ENCODE data around the gene SPCS2. TPM values are rescaled to one million over a fixed set of nuclear protein-coding genes. Genes with fewer than 3 reads are reported as not detected.

SPCS2 gene
- total and polyA plus RNA-seq, 4 donors, result 80.9 to 169 (median 129) TPM

- H3K36me3 ChIP-seq (ENCODE audit: control insufficient read depth in 4 of 4, insufficient read depth in 4 of 4, low read length in 4 of 4), result peaks cover 7 to 11% (median 10%) of the 10 kb centered on the region in 4 donors
- ATAC-seq (ENCODE audit: insufficient read depth, low FRiP score) (no peak), DNase-seq (no peak)
- H3K27me3 ChIP-seq (ENCODE audit: control insufficient read depth in 3 of 3, insufficient read depth in 3 of 3, low read length in 2 of 3), result no peaks in the 10 kb centered on the region
- WGBS, 2 donors, result 90% methylated on average over 1 of the region's 1 CpG
- no peak overlapping the region for H3K4me3 ChIP-seq
- no peaks in the 10 kb centered on the region for H3K4me1 ChIP-seq (ENCODE audit: control insufficient read depth in 5 of 5, insufficient read depth in 5 of 5, low read length in 5 of 5)
- H3K27ac ChIP-seq (ENCODE audit: low read depth in 1 of 2, low read length in 1 of 2), result no peak overlapping the region
- H3K9me3 ChIP-seq (ENCODE audit: control insufficient read depth in 4 of 4, insufficient read depth in 3 of 4, low read length in 3 of 4), result no peaks in the 10 kb centered on the region
- H3K9ac ChIP-seq (ENCODE audit: insufficient read depth in 1 of 2, low read length in 2 of 2), result no peak overlapping the region
- TF ChIP-seq CTCF (IDR thresholded peaks at IDR 0.05; ENCODE audit: control extremely low read depth, extremely low read depth), result no peak
Measured at GRCh38 chr11:74981888-74982287, 32.8 kb downstream of the SPCS2 start.

- no peak overlapping the region for H3K4me3 ChIP-seq
- ATAC-seq (ENCODE audit: insufficient read depth, low FRiP score), result no peak
- WGBS, 2 donors, result 89 to 91% methylated on average over 3 of the region's 3 CpGs
Measured at GRCh38 chr11:74984070-74984469, 35.0 kb downstream of the SPCS2 start.

GRCh38 chr11:74984730-74985129 is 35.7 kb downstream of the SPCS2 start:
- Histone ChIP-seq H3K36me3 (ENCODE audit: control insufficient read depth in 4 of 4, insufficient read depth in 4 of 4, low read length in 4 of 4) (peaks cover 0 to 5% (median 1%) of the 10 kb centered on the region in 4 donors), H3K4me3 (no peak overlapping the region), H3K9ac (ENCODE audit: insufficient read depth in 1 of 2, low read length in 2 of 2) (no peak overlapping the region), H3K27ac (ENCODE audit: low read depth in 1 of 2, low read length in 1 of 2) (no peak overlapping the region), H3K4me1 (ENCODE audit: control insufficient read depth in 5 of 5, insufficient read depth in 5 of 5, low read length in 5 of 5) (peaks cover 0 to 5% (median 3%) of the 10 kb centered on the region in 5 donors), H3K27me3 (ENCODE audit: control insufficient read depth in 3 of 3, insufficient read depth in 3 of 3, low read length in 2 of 3) (no peaks in the 10 kb centered on the region), H3K9me3 (ENCODE audit: control insufficient read depth in 4 of 4, insufficient read depth in 3 of 4, low read length in 3 of 4) (no peaks in the 10 kb centered on the region)
- DNase-seq (no peak), ATAC-seq (ENCODE audit: insufficient read depth, low FRiP score) (no peak)
- WGBS, 2 donors, result 85 to 87% methylated on average over 2 of the region's 2 CpGs
- TF ChIP-seq CTCF (IDR thresholded peaks at IDR 0.05; ENCODE audit: control extremely low read depth, extremely low read depth), result no peak

More at GRCh38 chr11:74984070-74984469, 35.0 kb downstream of the SPCS2 start:
- H3K27me3 ChIP-seq (ENCODE audit: control insufficient read depth in 3 of 3, insufficient read depth in 3 of 3, low read length in 2 of 3), result no peaks in the 10 kb centered on the region
- H3K4me1 ChIP-seq (ENCODE audit: control insufficient read depth in 5 of 5, insufficient read depth in 5 of 5, low read length in 5 of 5), result no peaks in the 10 kb centered on the region
- no peak overlapping the region for H3K27ac ChIP-seq (ENCODE audit: low read depth in 1 of 2, low read length in 1 of 2)
- DNase-seq, result no peak
- H3K36me3 ChIP-seq (ENCODE audit: control insufficient read depth in 4 of 4, insufficient read depth in 4 of 4, low read length in 4 of 4), result peaks cover 0 to 6% (median 3%) of the 10 kb centered on the region in 4 donors
- no peaks in the 10 kb centered on the region for H3K9me3 ChIP-seq (ENCODE audit: control insufficient read depth in 4 of 4, insufficient read depth in 3 of 4, low read length in 3 of 4)
- TF ChIP-seq CTCF (IDR thresholded peaks at IDR 0.05; ENCODE audit: control extremely low read depth, extremely low read depth), result no peak
- no peak overlapping the region for H3K9ac ChIP-seq (ENCODE audit: insufficient read depth in 1 of 2, low read length in 2 of 2)
